ENCODE results near the gene ZNF256.

ZNF256 gene

GRCh38 chr19:57949702-57950101 lies 2.2 kb upstream of the ZNF256 start:
- TF ChIP-seq GLIS1 (tag by site-specific recombination; IDR thresholded peaks at IDR 0.05) (peak; percentile 64), KLF17 (tag by site-specific recombination; IDR thresholded peaks at IDR 0.05) (no peak)
- CTCF ChIA-PET, result no interaction called here
- POLR2A ChIA-PET, result no interaction called here

GRCh38 chr19:57949296-57949695 lies 1.8 kb upstream of the ZNF256 start:
- no peak overlapping the region for H3K4me3 ChIP-seq (ENCODE audit: low read depth, low read length)
- ChIA-PET POLR2A (no interaction called here), CTCF (no interaction called here)
- peaks cover 5% of the 10 kb centered on the region; the same call in 1 of the 2 replicates for H3K4me1 ChIP-seq (ENCODE audit: control insufficient read depth, insufficient read depth, low read length)
- no peak overlapping the region for H3K27ac ChIP-seq (ENCODE audit: extremely low read depth, low read depth, low read length)
- no peak for TF ChIP-seq ZFP37 (tag by site-specific recombination; IDR thresholded peaks at IDR 0.05)
- peaks cover 4 to 15% of the 10 kb centered on the region in 2 experiments; a peak in 2 of 3 replicates for H3K36me3 ChIP-seq (ENCODE audit: control insufficient read depth in 2 of 2, insufficient read depth in 1 of 2, low read length in 2 of 2)
- peaks cover 8% of the 10 kb centered on the region for H3K9me3 ChIP-seq (ENCODE audit: control insufficient read depth, insufficient read depth, low read depth, low read length)

More at GRCh38 chr19:57949702-57950101, 2.2 kb upstream of the ZNF256 start:
- Histone ChIP-seq H3K9me3 (ENCODE audit: control insufficient read depth, insufficient read depth, low read depth, low read length) (peaks cover 7% of the 10 kb centered on the region), H3K4me1 (ENCODE audit: control insufficient read depth, insufficient read depth, low read length) (peaks cover 5% of the 10 kb centered on the region; the same call in 1 of the 2 replicates), H3K27ac (ENCODE audit: extremely low read depth, low read depth, low read length) (no peak overlapping the region), H3K4me3 (ENCODE audit: low read depth, low read length) (no peak overlapping the region), H3K36me3 (ENCODE audit: control insufficient read depth in 2 of 2, insufficient read depth in 1 of 2, low read length in 2 of 2) (peaks cover 0 to 11% of the 10 kb centered on the region in 2 experiments; a peak in 2 of 3 replicates)

- H3K9me3 ChIP-seq (ENCODE audit: control insufficient read depth, insufficient read depth, low read depth, low read length), result peaks cover 18% of the 10 kb centered on the region
- ChIA-PET POLR2A (no interaction called here), CTCF (no interaction called here)
- H3K4me1 ChIP-seq (ENCODE audit: control insufficient read depth, insufficient read depth, low read length), result peaks cover 5% of the 10 kb centered on the region; the same call in 1 of the 2 replicates
- peak overlapping the region; percentile 78 for H3K27ac ChIP-seq (ENCODE audit: extremely low read depth, low read depth, low read length)
- H3K4me3 ChIP-seq (ENCODE audit: low read depth, low read length), result peak overlapping the region; percentile 98
- H3K36me3 ChIP-seq (ENCODE audit: control insufficient read depth in 2 of 2, insufficient read depth in 1 of 2, low read length in 2 of 2), result peaks cover 18 to 38% of the 10 kb centered on the region in 2 experiments
- TF ChIP-seq ZNF341 (tag by site-specific recombination; IDR thresholded peaks at IDR 0.05; ENCODE audit: low read depth) (no peak), ZNF518A (tag by site-specific recombination; conservative IDR thresholded peaks at IDR 0.05; ENCODE audit: low read depth) (no peak), KLF9 (tag by site-specific recombination; IDR thresholded peaks at IDR 0.05; ENCODE audit: low read depth) (no peak), ZNF18 (tag by site-specific recombination; IDR thresholded peaks at IDR 0.05) (no peak), EGR2 (tag by site-specific recombination; IDR thresholded peaks at IDR 0.05; ENCODE audit: low read depth) (no peak), YY1 (tag by site-specific recombination; IDR thresholded peaks at IDR 0.05) (no peak), ZNF266 (tag by site-specific recombination; IDR thresholded peaks at IDR 0.05; ENCODE audit: low read depth) (no peak), ZNF362 (tag by site-specific recombination; IDR thresholded peaks at IDR 0.05) (no peak)
Measured at GRCh38 chr19:57947088-57947418, 453 bp downstream of the ZNF256 start.

All from HEK293 (cell line).